Measurements from ENCODE around the gene BTBD2. TPM values are rescaled to one million over a fixed set of nuclear protein-coding genes. Genes with fewer than 3 reads are reported as not detected.

BTBD2 gene
- total and polyA plus RNA-seq, 4 experiments from 2014 or later: 2.8 to 59.4 (median 29.4) TPM

GRCh38 chr19:1953441-1954094 is 61.9 kb downstream of the BTBD2 start:
- H3K4me3 ChIP-seq (ENCODE audit: low read length in 2 of 2): no peak overlapping the region
- H3K4me1 Mint-ChIP-seq: peaks cover 6 to 54% (median 17%) of the 10 kb centered on the region in 4 donors
- peaks cover 7% of the 10 kb centered on the region for H3K4me1 ChIP-seq (ENCODE audit: insufficient read depth, low read length)
- CTCF ChIA-PET (ENCODE audit: partially characterized antibody): no interaction called here
- no peaks in the 10 kb centered on the region for H3K9me3 Mint-ChIP-seq
- no peak for DNase-seq
- H3K36me3 ChIP-seq (ENCODE audit: insufficient read depth, low read length): peaks cover 14% of the 10 kb centered on the region
- POLR2A ChIA-PET (ENCODE audit: partially characterized antibody): interaction anchor here (1.5 kb wide), 1 partner anchor 11 kb away, joined by 5 read pairs; no protein-coding TSS in a partner anchor
- H3K27ac Mint-ChIP-seq: peak overlapping the region in 1 of 7 donors; percentile 16
- H3K27me3 ChIP-seq (ENCODE audit: insufficient read depth, low read length): no peaks in the 10 kb centered on the region
- no peak overlapping the region for H3K27ac ChIP-seq (ENCODE audit: low read depth, low read length)
- peak overlapping the region in 1 of 8 donors; percentile 17 for H3K4me3 Mint-ChIP-seq
- no peaks in the 10 kb centered on the region for H3K27me3 Mint-ChIP-seq
- H3K36me3 Mint-ChIP-seq: peaks cover 0 to 11% of the 10 kb centered on the region in 2 donors
- H3K9me3 ChIP-seq (ENCODE audit: control insufficient read depth in 1 of 2, low read length in 2 of 2): no peaks in the 10 kb centered on the region
- intact Hi-C loops (cut with micrococcal nuclease): no loop called here

- CTCF ChIA-PET (ENCODE audit: partially characterized antibody): no interaction called here
Observed at GRCh38 chr19:1953037-1953436, 62.5 kb downstream of the BTBD2 start.

GRCh38 chr19:1952635-1953034 is 62.9 kb downstream of the BTBD2 start:
- no peak for DNase-seq
- Histone ChIP-seq H3K4me1 (ENCODE audit: insufficient read depth, low read length) (peaks cover 10% of the 10 kb centered on the region), H3K36me3 (ENCODE audit: insufficient read depth, low read length) (peaks cover 14% of the 10 kb centered on the region), H3K27me3 (ENCODE audit: insufficient read depth, low read length) (no peaks in the 10 kb centered on the region), H3K4me3 (ENCODE audit: low read length in 2 of 2) (no peak overlapping the region), H3K9me3 (ENCODE audit: control insufficient read depth in 1 of 2, low read length in 2 of 2) (no peaks in the 10 kb centered on the region), H3K27ac (ENCODE audit: low read depth, low read length) (no peak overlapping the region)
- H3K9me3 Mint-ChIP-seq: no peaks in the 10 kb centered on the region
- intact Hi-C loops (cut with micrococcal nuclease): no loop called here
- CTCF ChIA-PET (ENCODE audit: partially characterized antibody): no interaction called here
- peak overlapping the region in 2 of 7 donors; percentile 12 to 58 for H3K27ac Mint-ChIP-seq
- no peaks in the 10 kb centered on the region for H3K27me3 Mint-ChIP-seq
- H3K4me3 Mint-ChIP-seq: no peak overlapping the region
- peaks cover 0 to 11% of the 10 kb centered on the region in 2 donors for H3K36me3 Mint-ChIP-seq
- POLR2A ChIA-PET (ENCODE audit: partially characterized antibody): no interaction called here
- peaks cover 6 to 55% (median 19%) of the 10 kb centered on the region in 4 donors for H3K4me1 Mint-ChIP-seq

More at GRCh38 chr19:1953037-1953436, 62.5 kb downstream of the BTBD2 start:
- H3K27me3 Mint-ChIP-seq: no peaks in the 10 kb centered on the region
- intact Hi-C loops (cut with micrococcal nuclease): no loop called here
- no peaks in the 10 kb centered on the region for H3K27me3 ChIP-seq (ENCODE audit: insufficient read depth, low read length)
- POLR2A ChIA-PET (ENCODE audit: partially characterized antibody): interaction anchor here (1.5 kb wide), 1 partner anchor 11 kb away, joined by 5 read pairs; no protein-coding TSS in a partner anchor
- H3K4me3 ChIP-seq (ENCODE audit: low read length in 2 of 2): no peak overlapping the region
- H3K36me3 ChIP-seq (ENCODE audit: insufficient read depth, low read length): peaks cover 14% of the 10 kb centered on the region
- H3K4me1 ChIP-seq (ENCODE audit: insufficient read depth, low read length): peaks cover 10% of the 10 kb centered on the region
- H3K9me3 ChIP-seq (ENCODE audit: control insufficient read depth in 1 of 2, low read length in 2 of 2): no peaks in the 10 kb centered on the region
- peaks cover 6 to 57% (median 19%) of the 10 kb centered on the region in 4 donors for H3K4me1 Mint-ChIP-seq
- no peak for DNase-seq
- no peak overlapping the region for H3K27ac ChIP-seq (ENCODE audit: low read depth, low read length)
- H3K36me3 Mint-ChIP-seq: peaks cover 0 to 11% of the 10 kb centered on the region in 2 donors
- peak overlapping the region in 1 of 7 donors; percentile 58 for H3K27ac Mint-ChIP-seq
- no peaks in the 10 kb centered on the region for H3K9me3 Mint-ChIP-seq
- H3K4me3 Mint-ChIP-seq: no peak overlapping the region

GRCh38 chr19:1950640-1951039 is 64.9 kb downstream of the BTBD2 start:
- Mint-ChIP-seq H3K4me3 (peak overlapping the region in 1 of 8 donors; percentile 54), H3K27me3 (no peaks in the 10 kb centered on the region), H3K27ac (peak overlapping the region in 1 of 7 donors; percentile 52), H3K36me3 (peaks cover 0 to 15% of the 10 kb centered on the region in 2 donors), H3K4me1 (peaks cover 10 to 56% (median 24%) of the 10 kb centered on the region in 4 donors), H3K9me3 (no peaks in the 10 kb centered on the region)
- H3K9me3 ChIP-seq (ENCODE audit: control insufficient read depth in 1 of 2, low read length in 2 of 2): no peaks in the 10 kb centered on the region
- H3K27me3 ChIP-seq (ENCODE audit: insufficient read depth, low read length): no peaks in the 10 kb centered on the region
- H3K36me3 ChIP-seq (ENCODE audit: insufficient read depth, low read length): peaks cover 14% of the 10 kb centered on the region
- DNase-seq: no peak
- H3K27ac ChIP-seq (ENCODE audit: low read depth, low read length): no peak overlapping the region
- POLR2A ChIA-PET (ENCODE audit: partially characterized antibody): no interaction called here
- no peak overlapping the region for H3K4me3 ChIP-seq (ENCODE audit: low read length in 2 of 2)
- peaks cover 18% of the 10 kb centered on the region for H3K4me1 ChIP-seq (ENCODE audit: insufficient read depth, low read length)
- intact Hi-C loops (cut with micrococcal nuclease): no loop called here
- CTCF ChIA-PET (ENCODE audit: partially characterized antibody): no interaction called here

GRCh38 chr19:1949304-1950101 is 66.0 kb downstream of the BTBD2 start:
- POLR2A ChIA-PET (ENCODE audit: partially characterized antibody): no interaction called here
- Mint-ChIP-seq H3K4me1 (peaks cover 10 to 60% (median 26%) of the 10 kb centered on the region in 4 donors), H3K27me3 (no peaks in the 10 kb centered on the region), H3K4me3 (peak overlapping the region in 4 of 8 donors; percentile 10 to 59 (median 31)), H3K27ac (peak overlapping the region in 3 of 7 donors; percentile 38 to 86 (median 74)), H3K36me3 (peaks cover 0 to 15% of the 10 kb centered on the region in 2 donors), H3K9me3 (no peaks in the 10 kb centered on the region)
- no peaks in the 10 kb centered on the region for H3K9me3 ChIP-seq (ENCODE audit: control insufficient read depth in 1 of 2, low read length in 2 of 2)
- peaks cover 14% of the 10 kb centered on the region for H3K36me3 ChIP-seq (ENCODE audit: insufficient read depth, low read length)
- no peak overlapping the region for H3K4me3 ChIP-seq (ENCODE audit: low read length in 2 of 2)
- DNase-seq: no peak
- CTCF ChIA-PET (ENCODE audit: partially characterized antibody): no interaction called here
- no peak overlapping the region for H3K27ac ChIP-seq (ENCODE audit: low read depth, low read length)
- H3K27me3 ChIP-seq (ENCODE audit: insufficient read depth, low read length): no peaks in the 10 kb centered on the region
- H3K4me1 ChIP-seq (ENCODE audit: insufficient read depth, low read length): peaks cover 28% of the 10 kb centered on the region
- intact Hi-C loops (cut with micrococcal nuclease): no loop called here

- DNase-seq: no peak
- intact Hi-C loops (cut with micrococcal nuclease): no loop called here
- Mint-ChIP-seq H3K27me3 (no peaks in the 10 kb centered on the region), H3K9me3 (no peaks in the 10 kb centered on the region), H3K4me3 (no peak overlapping the region), H3K4me1 (peaks cover 16 to 72% (median 35%) of the 10 kb centered on the region in 4 donors), H3K36me3 (peaks cover 0 to 22% of the 10 kb centered on the region in 2 donors), H3K27ac (no peak overlapping the region)
- no peaks in the 10 kb centered on the region for H3K9me3 ChIP-seq (ENCODE audit: control insufficient read depth in 1 of 2, low read length in 2 of 2)
- no peak overlapping the region for H3K27ac ChIP-seq (ENCODE audit: low read depth, low read length)
- H3K4me3 ChIP-seq (ENCODE audit: low read length in 2 of 2): no peak overlapping the region
- peaks cover 43% of the 10 kb centered on the region for H3K4me1 ChIP-seq (ENCODE audit: insufficient read depth, low read length)
- peaks cover 7% of the 10 kb centered on the region for H3K36me3 ChIP-seq (ENCODE audit: insufficient read depth, low read length)
- H3K27me3 ChIP-seq (ENCODE audit: insufficient read depth, low read length): no peaks in the 10 kb centered on the region
- ChIA-PET POLR2A (ENCODE audit: partially characterized antibody) (no interaction called here), CTCF (ENCODE audit: partially characterized antibody) (no interaction called here)
Observed at GRCh38 chr19:1947651-1948209, 67.8 kb downstream of the BTBD2 start.

- DNase-seq: peak in 1 of 5 donors; percentile 31
- Histone ChIP-seq H3K9me3 (ENCODE audit: control insufficient read depth in 1 of 2, low read length in 2 of 2) (no peaks in the 10 kb centered on the region), H3K27me3 (ENCODE audit: insufficient read depth, low read length) (no peaks in the 10 kb centered on the region), H3K4me3 (ENCODE audit: low read length in 2 of 2) (no peak overlapping the region), H3K4me1 (ENCODE audit: insufficient read depth, low read length) (peaks cover 43% of the 10 kb centered on the region), H3K36me3 (ENCODE audit: insufficient read depth, low read length) (peaks cover 7% of the 10 kb centered on the region), H3K27ac (ENCODE audit: low read depth, low read length) (no peak overlapping the region)
- intact Hi-C loops (cut with micrococcal nuclease): no loop called here
- peak overlapping the region; percentile 48 to 83 (median 68) for H3K27ac Mint-ChIP-seq
- peaks cover 16 to 64% (median 38%) of the 10 kb centered on the region in 4 donors for H3K4me1 Mint-ChIP-seq
- no peaks in the 10 kb centered on the region for H3K27me3 Mint-ChIP-seq
- H3K4me3 Mint-ChIP-seq: peak overlapping the region in 4 of 8 donors; percentile 17 to 73 (median 46)
- ChIA-PET CTCF (ENCODE audit: partially characterized antibody) (interaction anchor here (0.7 to 1.6 kb wide), 7 partner anchors 18 to 89 kb away, joined by 3 read pairs; no protein-coding TSS in a partner anchor), POLR2A (ENCODE audit: partially characterized antibody) (interaction anchor here (1.0 to 1.2 kb wide), 2 partner anchors 124 to 139 kb away, joined by 3 to 4 read pairs; no protein-coding TSS in a partner anchor)
- H3K9me3 Mint-ChIP-seq: peaks cover 0 to 2% (median 0%) of the 10 kb centered on the region in 8 donors
- H3K36me3 Mint-ChIP-seq: peaks cover 0 to 28% of the 10 kb centered on the region in 2 donors
Observed at GRCh38 chr19:1945899-1946298, 69.6 kb downstream of the BTBD2 start.
